Measurements from ENCODE around the gene PPEF1.

DNA sequence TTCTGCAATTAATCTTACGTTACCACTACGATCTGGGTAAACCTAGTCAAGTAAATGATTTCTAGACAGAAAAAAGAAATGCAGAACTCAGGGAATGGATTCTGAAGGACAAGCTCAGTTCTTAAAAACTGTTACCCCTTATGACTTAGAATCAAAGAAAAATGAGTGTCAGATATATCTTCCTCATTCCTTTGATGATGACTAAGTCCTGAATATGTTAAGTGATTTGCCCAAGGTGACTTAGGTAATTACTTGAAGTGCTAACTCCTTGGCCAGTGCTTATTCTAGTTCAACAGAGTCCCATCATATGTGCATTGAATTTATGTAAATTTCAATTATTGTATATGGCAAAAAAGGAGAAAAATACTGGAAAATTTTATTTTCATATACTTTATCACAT is 92.5 kb downstream of the PPEF1 start:
- TF ChIP-seq FOXK2 (IDR thresholded peaks at IDR 0.05) (no peak), L3MBTL2 (conservative IDR thresholded peaks at IDR 0.05) (no peak), ELF4 (IDR thresholded peaks at IDR 0.05) (no peak), SP1 (IDR thresholded peaks at IDR 0.05) (no peak), BHLHE40 (IDR thresholded peaks at IDR 0.05; ENCODE audit: borderline replicate concordance) (no peak), FOXM1 (IDR thresholded peaks at IDR 0.05; ENCODE audit: borderline replicate concordance) (no peak)
- TF ChIP-seq, protein P1, sequence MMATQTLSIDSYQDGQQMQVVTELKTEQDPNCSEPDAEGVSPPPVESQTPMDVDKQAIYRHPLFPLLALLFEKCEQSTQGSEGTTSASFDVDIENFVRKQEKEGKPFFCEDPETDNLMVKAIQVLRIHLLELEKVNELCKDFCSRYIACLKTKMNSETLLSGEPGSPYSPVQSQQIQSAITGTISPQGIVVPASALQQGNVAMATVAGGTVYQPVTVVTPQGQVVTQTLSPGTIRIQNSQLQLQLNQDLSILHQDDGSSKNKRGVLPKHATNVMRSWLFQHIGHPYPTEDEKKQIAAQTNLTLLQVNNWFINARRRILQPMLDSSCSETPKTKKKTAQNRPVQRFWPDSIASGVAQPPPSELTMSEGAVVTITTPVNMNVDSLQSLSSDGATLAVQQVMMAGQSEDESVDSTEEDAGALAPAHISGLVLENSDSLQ (IDR thresholded peaks at IDR 0.05): no peak
